Neural progenitor cell (in vitro differentiated cells): Measurements from ENCODE around the gene EMC10.

Experiments used
- CTCF ChIP-seq: fragments of 200-600 bp; sonication (generic); IDR thresholded peaks from 2 replicates; pipeline ENCODE4 v1.5.1; 2017; ENCODE audit warnings: antibody characterized with exemption, mild to moderate bottlenecking
- EZH2 ChIP-seq: fragments of 200-600 bp; sonication (generic); IDR thresholded peaks from 2 replicates; pipeline ENCODE4 v1.6.1; 2017; ENCODE audit warnings: antibody characterized with exemption, mild to moderate bottlenecking, moderate library complexity

GRCh38 chr19:50494186-50495019, 18.1 kb downstream of the EMC10 start:
- no peak for TF ChIP-seq CTCF
- no peak for TF ChIP-seq EZH2
